NT2/D1 (cell line): ENCODE results near the gene RPA1.

Experiments used
- YY1 ChIP-seq: IDR thresholded peaks from 2 replicates; pipeline ENCODE4 v1.6.1; 2011; ENCODE audit not compliant: insufficient read length, insufficient read depth
- ZNF274 ChIP-seq: IDR thresholded peaks from 2 replicates; pipeline ENCODE4 v1.6.1; 2011; ENCODE audit warnings: mild to moderate bottlenecking, low read depth, low read length

- TF ChIP-seq YY1, result no peak
- TF ChIP-seq ZNF274, result no peak
These were observed 86.5 kb downstream of the RPA1 start for GRCh38 chr17:1916316-1916715.
